ENCODE data around the gene USP32.

Gene USP32

GRCh38 chr17:60297760-60298401 lies 94.1 kb downstream of the USP32 start:
- no peak for DNase-seq (ENCODE audit: low read depth in 2 of 2)

GRCh38 chr17:60296177-60296576 lies 95.8 kb downstream of the USP32 start:
- DNase-seq (ENCODE audit: low read depth in 2 of 2), result no peak

GRCh38 chr17:60293580-60294335 lies 98.2 kb downstream of the USP32 start:
- no peak for DNase-seq (ENCODE audit: low read depth in 2 of 2)

DNA sequence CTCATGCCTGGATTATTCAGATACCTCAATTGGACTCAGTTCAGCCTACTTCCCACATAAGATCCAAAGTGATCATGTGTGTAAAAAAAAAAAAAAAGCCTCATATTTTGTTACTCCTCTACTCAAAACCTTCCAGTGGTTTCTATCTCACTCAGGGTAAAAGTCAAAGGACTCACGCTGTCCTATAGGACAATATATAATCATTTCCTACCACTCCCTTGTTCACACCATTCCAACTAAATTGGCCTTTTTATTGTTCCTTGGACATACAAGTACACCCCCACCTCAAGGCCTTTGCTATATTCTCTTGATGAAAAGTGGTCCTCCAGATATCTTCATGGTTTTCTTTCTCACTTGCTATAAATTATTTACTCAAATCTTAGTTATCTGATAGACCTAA lies 99.2 kb downstream of the USP32 start:
- DNase-seq (ENCODE audit: low read depth in 2 of 2), result no peak

GRCh38 chr17:60284709-60285108 lies 107.2 kb downstream of the USP32 start:
- no peak for DNase-seq (ENCODE audit: low read depth in 2 of 2)

DNA sequence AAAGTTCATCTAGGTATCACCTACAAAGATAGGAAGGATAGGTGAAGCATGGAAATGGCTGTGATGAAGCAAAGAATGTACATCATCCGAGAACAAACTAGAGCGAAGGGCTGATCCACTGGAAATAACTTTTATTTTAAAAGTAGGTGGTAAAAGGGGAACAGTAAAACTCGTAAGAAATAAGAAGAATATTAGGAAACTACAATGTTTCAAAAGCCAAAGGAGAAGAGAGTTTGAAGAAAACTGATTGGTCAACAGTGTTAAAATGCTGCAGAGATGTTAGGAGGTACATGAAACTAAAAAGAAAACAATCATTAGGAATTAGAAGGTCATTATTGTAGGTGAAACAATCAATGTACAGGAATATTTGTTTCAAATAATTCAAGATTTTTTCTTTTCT lies 108.1 kb downstream of the USP32 start:
- no peak for DNase-seq (ENCODE audit: low read depth in 2 of 2)

- DNase-seq (ENCODE audit: low read depth in 2 of 2), result no peak
These were observed 111.3 kb downstream of the USP32 start for GRCh38 chr17:60280673-60281072.

- DNase-seq (ENCODE audit: low read depth in 2 of 2), result no peak
These were observed 113.7 kb downstream of the USP32 start for GRCh38 chr17:60278237-60278636.

DNA sequence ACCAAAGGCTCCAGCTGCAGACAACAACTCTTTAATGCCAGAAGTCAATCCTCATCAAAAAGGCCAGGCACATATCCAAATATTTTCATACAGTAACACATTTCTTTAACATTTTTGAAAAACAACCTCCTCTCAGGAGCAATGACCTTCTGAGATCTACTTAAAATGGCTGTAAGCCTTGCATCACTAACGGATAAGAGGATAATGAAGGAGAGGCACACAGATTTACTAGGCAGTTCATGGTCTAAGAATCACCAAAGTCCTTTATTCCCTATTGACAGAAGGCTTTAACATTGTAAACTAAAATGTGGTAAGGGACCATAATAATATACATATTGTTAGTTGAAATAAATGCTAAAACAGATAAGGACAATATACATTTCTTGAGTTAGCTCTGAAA lies 114.7 kb downstream of the USP32 start:
- DNase-seq (ENCODE audit: low read depth in 2 of 2), result no peak

- DNase-seq (ENCODE audit: low read depth in 2 of 2), result no peak
These were observed 122.5 kb downstream of the USP32 start for GRCh38 chr17:60269417-60269816.

DNA sequence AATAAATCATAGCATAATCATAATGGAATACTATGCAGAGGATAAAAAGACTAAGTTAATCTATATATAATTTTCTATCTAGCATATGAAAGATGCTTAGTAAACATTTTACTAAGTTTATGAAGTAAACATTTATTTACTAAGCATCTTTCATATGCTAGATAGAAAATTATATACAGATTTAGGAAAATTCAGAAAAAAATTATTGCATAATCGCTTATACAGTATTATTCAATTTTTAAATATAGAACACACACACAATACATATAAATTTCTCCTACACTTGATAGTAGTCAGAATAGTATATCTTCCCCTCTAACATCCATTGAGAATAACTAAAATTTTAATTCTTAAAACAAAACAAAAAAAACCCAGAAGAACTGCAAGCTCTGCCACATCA lies 131.4 kb downstream of the USP32 start:
- no peak for DNase-seq (ENCODE audit: low read depth in 2 of 2)

- no peak for DNase-seq (ENCODE audit: low read depth in 2 of 2)
These were observed 133.6 kb downstream of the USP32 start for GRCh38 chr17:60258313-60258712.

DNA sequence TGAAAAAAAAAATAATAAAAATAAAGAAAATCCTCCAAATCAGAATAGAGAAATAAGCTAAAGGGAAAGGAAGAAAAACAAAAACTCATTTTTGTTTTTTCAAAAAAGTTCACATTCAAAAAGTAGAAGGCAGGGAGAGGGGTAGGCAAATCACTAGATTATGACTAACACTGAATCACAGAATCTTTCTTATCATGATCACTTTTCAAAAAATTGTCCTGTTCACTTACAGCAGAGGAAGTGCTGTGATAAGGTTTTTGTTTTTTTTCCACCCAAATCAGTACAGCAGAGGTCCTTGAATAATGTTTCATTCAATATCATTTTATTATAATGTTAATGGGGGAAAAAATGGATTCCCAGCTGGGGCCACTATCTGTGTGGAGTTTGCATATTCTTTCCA lies 135.8 kb downstream of the USP32 start:
- DNase-seq (ENCODE audit: low read depth in 2 of 2), result no peak

DNA sequence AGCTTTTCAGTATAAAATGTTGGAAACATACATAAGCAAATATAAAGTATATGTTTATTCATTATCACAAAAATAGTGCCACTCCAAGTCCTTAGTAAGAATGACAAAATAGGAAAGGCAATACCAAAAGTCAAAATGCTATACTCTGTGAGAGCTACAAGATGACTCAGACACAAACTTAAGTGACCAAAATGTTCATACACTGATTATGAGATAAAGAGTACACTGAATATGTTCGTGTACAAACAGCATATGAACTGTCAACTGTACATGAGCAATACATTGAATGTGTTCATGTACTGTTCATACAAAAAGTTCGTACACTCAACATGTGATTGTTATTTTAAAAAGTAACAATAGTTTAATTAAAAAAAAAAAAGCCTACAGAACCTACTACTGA lies 138.9 kb downstream of the USP32 start:
- no peak for DNase-seq (ENCODE audit: low read depth in 2 of 2)

GRCh38 chr17:60252459-60252858 lies 139.5 kb downstream of the USP32 start:
- DNase-seq (ENCODE audit: low read depth in 2 of 2), result no peak

GRCh38 chr17:60249290-60249826 lies 142.6 kb downstream of the USP32 start:
- DNase-seq (ENCODE audit: low read depth in 2 of 2), result no peak

- no peak for DNase-seq (ENCODE audit: low read depth in 2 of 2)
These were observed 143.2 kb downstream of the USP32 start for GRCh38 chr17:60248618-60249289.

DNA sequence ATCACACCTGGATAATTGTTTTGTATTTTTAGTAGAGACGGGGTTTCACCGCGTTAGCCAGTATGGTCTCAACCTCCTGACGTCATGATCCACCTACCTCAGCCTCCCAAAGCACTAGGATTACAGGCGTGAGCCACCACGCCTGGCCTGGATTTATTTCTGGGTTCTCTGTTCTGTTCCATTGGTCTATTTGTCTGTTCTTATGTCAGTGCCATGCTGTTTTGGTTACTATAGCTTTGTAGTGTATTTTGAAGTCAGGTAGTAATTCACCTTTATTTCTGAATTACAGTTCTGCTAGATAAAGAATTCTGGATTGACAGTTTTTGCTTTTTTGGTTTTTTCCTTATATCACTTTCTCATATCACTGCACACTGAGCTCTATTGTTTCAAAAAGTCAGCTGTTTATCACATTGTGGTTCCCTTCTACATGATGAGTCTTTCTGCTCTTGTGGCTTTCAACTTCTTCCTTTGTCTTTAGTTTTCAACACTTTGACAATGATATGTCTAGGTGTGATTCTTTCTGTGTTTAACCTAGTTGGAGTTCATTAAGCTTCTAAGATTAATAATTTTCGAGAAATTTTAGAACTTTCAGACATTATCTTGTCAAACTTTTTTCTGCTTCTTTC lies 144.0 kb downstream of the USP32 start:
- no peak for DNase-seq (ENCODE audit: low read depth in 2 of 2)

- DNase-seq (ENCODE audit: low read depth in 2 of 2), result no peak
These were observed 147.3 kb downstream of the USP32 start for GRCh38 chr17:60244656-60245055.

DNA sequence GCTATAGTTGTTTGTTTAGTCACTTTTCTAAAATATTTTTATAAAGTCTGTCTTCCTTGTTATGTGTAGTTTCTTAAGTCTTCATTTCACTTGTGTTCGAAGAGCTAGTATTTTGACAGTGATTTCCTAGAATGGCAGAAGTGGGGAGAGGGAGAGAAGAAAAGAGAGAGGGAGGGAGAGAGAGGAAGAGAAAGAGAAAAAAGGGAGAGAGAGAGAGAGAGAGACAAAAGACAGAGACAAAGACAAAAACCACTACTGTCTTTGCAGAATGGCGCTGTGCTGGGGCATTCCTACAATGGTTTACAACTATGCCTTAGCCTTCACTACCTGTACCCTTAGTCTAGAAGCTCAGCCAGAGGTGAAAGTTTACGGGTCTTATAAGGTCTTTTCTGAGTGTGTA lies 151.6 kb downstream of the USP32 start:
- no peak for DNase-seq (ENCODE audit: low read depth in 2 of 2)

GRCh38 chr17:60231691-60232090 lies 160.2 kb downstream of the USP32 start:
- DNase-seq (ENCODE audit: low read depth in 2 of 2), result no peak

DNA sequence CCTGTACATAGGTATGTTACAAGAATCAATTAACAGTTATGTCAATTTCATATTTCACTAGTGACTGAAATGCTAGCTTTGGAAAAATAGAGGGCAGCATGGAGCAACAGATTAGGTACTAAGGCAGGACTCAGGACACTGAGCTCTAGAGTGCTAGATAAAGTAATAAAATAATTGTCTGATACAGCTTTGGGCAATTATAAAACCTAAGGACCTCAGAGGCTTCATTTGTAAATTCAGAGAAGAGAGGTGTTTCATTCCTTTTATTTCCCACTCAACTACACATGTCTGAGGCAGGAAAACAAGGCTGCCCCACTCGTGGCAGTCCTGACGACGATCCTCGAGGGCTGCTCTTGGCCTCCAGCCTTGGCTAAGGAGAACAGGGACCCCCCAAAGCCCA lies 160.7 kb downstream of the USP32 start:
- no peak for DNase-seq (ENCODE audit: low read depth in 2 of 2)
